ENCODE data around the gene DDAH1. TPM values are rescaled to one million over a fixed set of nuclear protein-coding genes. Genes with fewer than 3 reads are reported as not detected.

Gene DDAH1
- total and polyA plus RNA-seq, 2 of the 8 experiments (the other 6 are each of a cell fraction or from before 2014, with no cell fraction given): 22.8 to 54.5 TPM

- Histone ChIP-seq H3K79me1 (ENCODE audit: low read depth, low read length) (no peaks in the 10 kb centered on the region; the same call in 1 of the 2 replicates), H2BK15ac (ENCODE audit: low read length) (no peak overlapping the region), H2BK12ac (ENCODE audit: low read depth, low read length) (no peak overlapping the region), H2AFZ (ENCODE audit: low read length) (no peak overlapping the region), H2BK5ac (ENCODE audit: low read depth, low read length) (no peak overlapping the region), H3K36me3 (ENCODE audit: control insufficient read depth in 2 of 4, insufficient read depth in 4 of 4, low read length in 3 of 4) (no peaks in the 10 kb centered on the region), H3K23ac (ENCODE audit: insufficient read length) (no peak overlapping the region), H3K4me1 (replicated peaks in 1 of 4; ENCODE audit: control insufficient read depth in 3 of 4, insufficient read depth in 4 of 4, low read length in 3 of 4) (peaks cover 2 to 8% (median 4%) of the 10 kb centered on the region in 4 experiments; a peak in 3 of 7 replicates), H3K4ac (replicated peaks; ENCODE audit: insufficient read length, low read depth, low read length) (no peak overlapping the region), H3K4me2 (ENCODE audit: insufficient read depth in 1 of 2, low read depth in 2 of 2, low read length in 2 of 2) (no peak overlapping the region), H4K20me1 (replicated peaks in 1 of 2; ENCODE audit: control insufficient read depth in 1 of 2, insufficient read depth in 2 of 2, low read length in 2 of 2) (no peaks in the 10 kb centered on the region), H2AK5ac (ENCODE audit: low read depth, low read length) (no peak overlapping the region), H3K79me2 (ENCODE audit: control insufficient read depth in 1 of 2, insufficient read depth in 2 of 2, low read length in 2 of 2) (peaks cover 0 to 3% of the 10 kb centered on the region in 2 experiments; a peak in 2 of 4 replicates), H3K27ac (ENCODE audit: low read depth, low read length) (no peak overlapping the region), H3K14ac (ENCODE audit: insufficient read length) (no peak overlapping the region), H2BK120ac (replicated peaks; ENCODE audit: low read depth, low read length) (no peak overlapping the region), H3K23me2 (ENCODE audit: low read depth, low read length) (no peaks in the 10 kb centered on the region), H3K27me3 (replicated peaks in 1 of 4; ENCODE audit: control insufficient read depth in 3 of 4, extremely low read depth in 1 of 4, insufficient read depth in 3 of 4, low read length in 3 of 4) (no peaks in the 10 kb centered on the region), H4K5ac (ENCODE audit: insufficient read length, low read depth, low read length) (no peak overlapping the region), H4K91ac (replicated peaks; ENCODE audit: insufficient read length, low read length) (no peak overlapping the region), H3K56ac (replicated peaks; ENCODE audit: insufficient read length, low read depth, low read length) (no peak overlapping the region), H3K4me3 (ENCODE audit: extremely low read depth in 1 of 4, insufficient read depth in 2 of 4, low read depth in 3 of 4, low read length in 4 of 4) (no peak overlapping the region), H4K8ac (ENCODE audit: extremely low read depth, insufficient read depth, low read length) (no peak overlapping the region), H3K9me3 (ENCODE audit: insufficient read depth in 2 of 2, low read depth in 1 of 2, low read length in 1 of 2) (no peaks in the 10 kb centered on the region), H3K18ac (ENCODE audit: extremely low read depth, low read length) (no peak overlapping the region), H3K9ac (replicated peaks in 1 of 4; ENCODE audit: extremely low read depth in 1 of 4, low read depth in 3 of 4, low read length in 3 of 4) (no peak overlapping the region), H2BK20ac (ENCODE audit: low read length) (no peak overlapping the region)
- ChIA-PET POLR2A (ENCODE audit: partially characterized antibody) (interaction anchor here (0.5 kb wide), 1 partner anchor 39 kb away, joined by 3 read pairs; no protein-coding TSS in a partner anchor), CTCF (ENCODE audit: partially characterized antibody) (no interaction called here)
- FAIRE-seq: no peak
- TF ChIP-seq SP4 (IDR thresholded peaks at IDR 0.05; ENCODE audit: low read length) (no peak), JUN (IDR thresholded peaks at IDR 0.05; ENCODE audit: low read depth, low read length) (no peak), RNF2 (IDR thresholded peaks at IDR 0.05; ENCODE audit: borderline replicate concordance, low read depth, low read length, missing control alignments, poor library complexity, severe bottlenecking) (no peak), KDM5A (IDR thresholded peaks at IDR 0.05; ENCODE audit: low read length) (no peak)
- DNase-seq (ENCODE audit: low read depth in 1 of 2, low spot score in 2 of 2): no peak
- 86% methylated on average over 3 of the region's 3 CpGs; no CpG with 5 or more reads in 1 of the 2 experiments for WGBS, 2 experiments (ENCODE audit: extremely low coverage in 1 of 2, insufficient coverage in 1 of 2, insufficient read length in 1 of 2, insufficient replicate concordance in 2 of 2, low coverage in 1 of 2, low lambda C conversion rate in 2 of 2, missing lambda C conversion rate in 1 of 2)
These were observed 24.3 kb downstream of the DDAH1 start for GRCh38 chr1:85440612-85441011.
